Measurements from ENCODE around the gene COL25A1. TPM values are rescaled to one million over a fixed set of nuclear protein-coding genes. Genes with fewer than 3 reads are reported as not detected.

COL25A1 gene
- polyA plus RNA-seq, 3 donors: 13.6 to 18.1 (median 14.4) TPM

DNA sequence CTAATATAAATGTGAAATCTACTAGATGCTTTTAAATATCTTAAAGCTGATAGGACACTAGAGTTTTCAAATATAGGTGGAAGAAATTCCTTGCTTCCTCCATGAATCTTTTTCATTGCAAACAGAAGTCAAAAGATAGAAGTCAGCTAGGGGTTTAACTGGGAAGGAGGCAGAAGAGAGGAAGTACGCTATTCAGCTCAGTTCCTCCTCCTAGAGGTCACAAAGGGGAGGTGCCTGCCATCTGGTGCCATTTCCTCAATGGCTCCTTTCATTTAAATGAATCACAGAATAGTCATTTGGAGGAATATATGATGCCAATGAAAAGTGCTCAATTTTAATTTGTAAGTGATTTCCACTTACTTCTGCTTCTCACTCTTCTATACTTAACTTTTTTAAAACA lies 8.5 kb downstream of the COL25A1 start:
- DNase-seq: no peak

- DNase-seq: no peak
These were observed 10.7 kb downstream of the COL25A1 start for GRCh38 chr4:109291707-109292238.

DNA sequence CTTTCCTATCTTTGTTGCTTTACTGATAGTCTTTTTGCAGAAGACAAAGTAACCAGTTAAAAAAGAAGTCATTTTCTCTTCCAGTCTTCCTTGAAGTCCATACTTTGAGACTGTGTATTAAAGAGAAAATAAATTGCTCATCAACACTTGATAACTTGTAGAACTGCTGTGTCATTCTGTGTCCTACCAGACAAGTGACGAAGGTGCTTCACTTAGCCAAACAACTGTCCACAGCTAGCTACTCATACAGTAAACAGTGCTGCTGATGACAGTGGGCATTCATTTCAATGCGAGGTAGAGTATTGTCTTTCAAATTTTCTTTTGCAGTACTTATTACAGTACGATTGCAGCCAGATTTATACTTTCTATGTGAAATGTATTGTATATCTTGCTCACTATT lies 11.5 kb downstream of the COL25A1 start:
- DNase-seq: no peak

GRCh38 chr4:109278594-109279031 lies 23.8 kb downstream of the COL25A1 start:
- DNase-seq: no peak

DNA sequence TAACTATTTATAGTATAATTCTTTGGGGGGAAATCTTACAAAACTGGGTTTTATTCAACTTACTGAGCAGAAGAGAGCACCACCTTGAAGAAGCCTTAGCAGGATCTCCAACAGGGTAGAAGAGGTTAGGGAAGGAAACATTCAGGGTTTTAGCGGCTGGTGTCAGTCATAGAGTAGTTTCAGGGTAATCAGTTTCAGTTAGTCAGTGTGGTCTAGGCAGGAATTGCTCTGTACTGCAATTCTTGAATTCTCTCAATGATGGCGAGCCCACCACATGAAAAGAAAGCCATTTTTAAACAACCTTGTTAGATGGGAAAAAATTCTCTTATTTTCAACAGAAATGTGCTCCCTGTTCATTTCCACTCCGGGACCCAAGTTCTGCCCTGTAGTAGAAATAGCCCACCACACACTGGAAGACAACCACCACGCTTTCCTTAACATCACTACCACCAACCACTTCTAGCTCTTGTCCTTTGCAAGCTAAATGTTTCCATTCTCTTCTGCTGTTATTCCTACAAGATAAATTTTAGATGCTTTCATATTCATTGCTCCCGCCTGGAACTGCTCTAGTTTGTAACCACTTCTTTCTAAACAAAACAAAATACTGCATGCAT lies 25.9 kb downstream of the COL25A1 start:
- no peak for DNase-seq

GRCh38 chr4:109275066-109275745 lies 27.3 kb downstream of the COL25A1 start:
- no peak for DNase-seq

DNA sequence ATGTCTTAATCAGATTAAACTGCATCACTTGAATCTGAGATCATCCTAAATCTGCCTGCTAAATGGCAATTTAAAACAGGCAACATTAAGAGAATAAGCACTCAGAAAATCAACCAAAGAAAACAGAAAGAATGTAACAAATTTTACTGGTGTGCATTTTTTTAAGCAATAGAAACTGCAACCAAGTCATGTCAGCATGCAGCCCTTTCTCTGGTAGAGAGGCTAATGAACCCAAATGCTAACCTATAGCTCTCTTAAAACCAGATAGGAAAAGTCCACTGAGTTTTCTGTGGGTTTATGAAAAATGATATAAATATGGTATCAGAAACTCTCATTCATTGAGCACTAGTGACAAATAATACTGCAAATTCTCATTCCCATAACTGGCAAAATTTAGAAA lies 35.6 kb downstream of the COL25A1 start:
- DNase-seq: no peak

DNA sequence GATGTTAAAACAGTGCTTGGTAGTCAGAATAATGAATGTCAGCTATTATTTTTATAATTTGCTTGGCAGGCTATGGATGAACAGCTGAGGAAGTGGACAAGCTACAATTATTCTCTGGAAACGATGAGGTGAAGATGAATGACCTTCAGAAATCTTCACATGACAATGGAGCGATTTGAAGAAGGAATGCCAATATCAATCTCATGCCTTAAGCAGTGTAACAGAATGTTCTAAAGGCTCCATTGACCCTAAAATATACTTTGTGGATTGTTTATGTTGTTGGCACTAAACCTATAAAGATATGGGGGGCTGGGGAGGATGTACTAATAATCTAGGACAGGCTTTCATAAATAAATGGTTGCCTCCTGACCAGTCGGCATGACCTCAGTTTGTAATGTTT lies 36.2 kb downstream of the COL25A1 start:
- DNase-seq: no peak

GRCh38 chr4:109263721-109264120 lies 38.7 kb downstream of the COL25A1 start:
- DNase-seq: no peak

GRCh38 chr4:109256818-109257217 lies 45.6 kb downstream of the COL25A1 start:
- DNase-seq: no peak

- DNase-seq: no peak
These were observed 47.6 kb downstream of the COL25A1 start for GRCh38 chr4:109254845-109255244.

GRCh38 chr4:109251396-109251795 lies 51.1 kb downstream of the COL25A1 start:
- no peak for DNase-seq

DNA sequence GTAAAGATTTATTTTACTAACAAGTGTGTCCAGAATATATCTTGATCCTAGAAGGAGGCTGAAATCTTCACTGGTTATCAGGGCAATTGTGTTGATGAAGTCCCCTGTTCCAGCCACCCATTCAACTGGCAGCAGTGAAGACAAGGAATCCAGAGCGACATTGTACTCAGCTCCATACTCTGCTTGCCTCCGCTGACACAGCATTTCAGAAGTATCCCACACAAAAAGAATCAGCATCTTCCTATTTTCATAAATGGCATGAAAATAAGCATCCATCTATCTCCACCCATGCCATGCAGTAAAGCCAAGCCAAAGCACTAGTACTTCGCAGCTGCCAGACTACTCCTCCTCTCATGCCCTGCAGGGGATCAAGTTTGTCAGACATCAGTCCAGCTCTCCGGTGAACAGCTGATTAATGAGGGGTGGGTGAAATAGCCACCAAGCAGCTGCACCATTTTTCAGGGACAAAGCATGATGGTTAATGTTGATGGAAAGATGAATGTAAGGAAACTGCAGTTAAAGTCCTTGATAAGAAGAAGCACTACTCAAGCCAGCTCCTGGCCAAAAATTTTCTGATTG lies 54.0 kb downstream of the COL25A1 start:
- DNase-seq: no peak

- no peak for DNase-seq
These were observed 58.6 kb downstream of the COL25A1 start for GRCh38 chr4:109243871-109244270.

- no peak for DNase-seq
These were observed 63.7 kb downstream of the COL25A1 start for GRCh38 chr4:109238746-109239145.

DNA sequence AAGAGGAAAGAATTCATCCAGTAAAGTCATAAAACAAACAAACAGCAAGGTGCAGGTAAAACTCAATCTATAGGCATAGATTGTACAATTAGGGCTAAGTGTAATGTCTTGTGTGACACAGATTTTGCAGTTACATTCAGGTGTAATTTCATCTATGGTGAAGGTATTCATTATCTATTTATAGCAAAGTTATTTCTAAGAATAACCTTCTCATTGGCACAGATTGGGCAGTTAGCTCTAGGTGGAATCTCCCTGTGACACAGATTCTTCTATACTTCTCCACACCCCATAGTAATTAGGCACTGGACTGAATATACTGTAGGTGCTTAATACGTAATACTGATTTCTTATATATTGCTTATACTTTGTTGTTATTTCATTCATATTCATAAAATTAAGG lies 66.8 kb downstream of the COL25A1 start:
- DNase-seq: no peak

DNA sequence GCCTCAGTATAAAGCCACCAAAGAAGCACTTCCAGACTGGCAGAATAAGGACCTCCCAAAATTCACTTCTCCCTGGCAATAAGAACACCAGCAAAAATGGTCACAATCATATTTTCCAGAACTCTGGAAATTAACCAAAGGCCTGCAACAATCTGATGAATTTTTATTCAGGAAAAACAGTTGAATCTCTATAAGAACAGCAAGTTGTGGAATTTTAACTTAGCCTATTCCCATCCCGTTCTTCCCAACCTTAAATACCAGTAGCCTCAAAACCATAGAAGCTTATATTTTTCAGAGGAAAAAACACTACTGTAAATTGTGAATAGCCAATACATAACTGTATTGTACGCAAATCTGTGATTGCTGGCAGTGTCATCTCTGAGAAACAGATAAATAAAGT lies 67.9 kb downstream of the COL25A1 start:
- DNase-seq: no peak

DNA sequence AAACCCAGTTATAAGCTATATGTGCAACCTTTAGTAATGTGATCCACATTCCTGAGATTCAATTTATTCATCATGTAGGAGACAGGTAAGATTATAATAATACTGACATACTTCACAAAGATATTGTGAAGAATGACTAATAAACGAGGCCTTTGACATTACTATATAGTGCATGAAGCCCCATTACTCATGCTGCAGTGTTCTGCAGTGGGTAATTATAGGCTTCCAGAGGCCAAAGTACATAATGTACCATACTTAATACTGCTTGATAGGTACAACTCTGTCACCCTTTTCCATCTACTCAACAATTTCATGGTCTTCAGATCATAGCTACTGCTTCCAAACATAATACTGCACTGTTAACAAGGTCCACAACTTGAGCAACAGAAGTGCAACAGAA lies 68.9 kb downstream of the COL25A1 start:
- no peak for DNase-seq

- no peak for DNase-seq
These were observed 69.8 kb downstream of the COL25A1 start for GRCh38 chr4:109232681-109233080.

DNA sequence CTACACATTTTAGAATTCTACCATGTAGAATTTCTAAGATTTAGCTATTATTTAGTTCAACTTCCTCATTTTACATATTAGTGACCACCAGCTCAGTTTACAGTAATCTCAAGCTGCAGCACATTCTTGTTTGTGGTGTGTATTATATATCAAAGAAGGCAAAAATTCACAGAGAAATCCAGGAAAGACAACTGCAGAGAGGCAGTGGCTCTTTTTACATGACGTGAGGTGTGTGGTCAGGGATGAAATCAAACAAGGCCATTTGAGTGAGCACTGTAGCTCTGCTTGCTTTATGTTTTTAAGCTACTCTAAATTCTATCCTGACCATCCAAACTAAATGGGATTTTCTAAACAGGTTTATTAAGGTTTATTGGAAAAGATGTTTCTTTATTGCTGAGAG lies 71.1 kb downstream of the COL25A1 start:
- no peak for DNase-seq

- DNase-seq: no peak
These were observed 73.4 kb downstream of the COL25A1 start for GRCh38 chr4:109229028-109229427.

- DNase-seq: no peak
These were observed 84.2 kb downstream of the COL25A1 start for GRCh38 chr4:109218288-109218687.

- DNase-seq: no peak
These were observed 86.3 kb downstream of the COL25A1 start for GRCh38 chr4:109216085-109216696.
